GM23338 (cell line): ENCODE results near the gene PHOX2A. TPM values are rescaled to one million over a fixed set of nuclear protein-coding genes. Genes with fewer than 3 reads are reported as not detected.

Source experiments
- ATAC-seq: fragments of 200-7000 bp; cut with Tn5 transposase; 3 replicates; pipeline ENCODE4 v1.9.1; 2020
- DNase-seq: peaks from one replicate; pipeline ENCODE4 v3.0.0-alpha.2; 2015; ENCODE audit warnings: low spot score
- H2AFZ ChIP-seq: fragments of 200-600 bp; sonication (generic); 2 replicates; pipeline ENCODE4 v1.8.0; 2016; ENCODE audit warnings: antibody characterized with exemption, mild to moderate bottlenecking, moderate library complexity
- H3F3A ChIP-seq: fragments of 200-600 bp; sonication (generic); replicated peaks from 2 replicates; pipeline ENCODE4 v1.8.0; 2017; ENCODE audit warnings: antibody characterized with exemption, mixed run types, low read depth
- H3K27ac ChIP-seq: fragments of 200-600 bp; sonication (generic); 2 replicates; pipeline ENCODE4 v1.6.1; 2016; ENCODE audit warnings: low read depth
- H3K27me3 ChIP-seq: fragments of 200-600 bp; sonication (generic); 2 replicates; pipeline ENCODE4 v1.8.0; 2016; ENCODE audit warnings: mild to moderate bottlenecking, mixed run types, moderate library complexity; ENCODE audit not compliant: insufficient read depth
- H3K36me3 ChIP-seq: fragments of 200-600 bp; sonication (generic); 2 replicates; pipeline ENCODE4 v1.8.0; 2016; ENCODE audit warnings: mild to moderate bottlenecking; ENCODE audit not compliant: insufficient read depth
- H3K4me1 ChIP-seq: fragments of 200-600 bp; sonication (generic); 2 replicates; pipeline ENCODE4 v1.8.0; 2016; ENCODE audit warnings: mild to moderate bottlenecking, moderate library complexity; ENCODE audit not compliant: insufficient read depth
- H3K4me2 ChIP-seq: fragments of 200-600 bp; sonication (generic); 2 replicates; pipeline ENCODE4 v1.7.1; 2017; ENCODE audit warnings: mixed run types
- H3K4me3 ChIP-seq: fragments of 200-600 bp; sonication (generic); 2 replicates; pipeline ENCODE4 v1.6.1; 2016; ENCODE audit warnings: mixed run types
- H3K79me2 ChIP-seq: fragments of 200-600 bp; sonication (generic); replicated peaks from 2 replicates; pipeline ENCODE4 v1.8.0; 2017; ENCODE audit warnings: mild to moderate bottlenecking; ENCODE audit not compliant: insufficient read depth
- H3K9me2 ChIP-seq: fragments of 200-600 bp; sonication (generic); 2 replicates; pipeline ENCODE4 v1.8.0; 2017; ENCODE audit not compliant: insufficient read depth
- H4K20me1 ChIP-seq: fragments of 200-600 bp; sonication (generic); replicated peaks from 2 replicates; pipeline ENCODE4 v1.8.0; 2017; ENCODE audit warnings: mild to moderate bottlenecking; ENCODE audit not compliant: insufficient read depth
- H3K27ac Mint-ChIP-seq: 2 replicates; pipeline ENCODE4 v1.8.0; 2020; ENCODE audit warnings: inconsistent platforms, mild to moderate bottlenecking, moderate library complexity, mixed read lengths
- H3K27me3 Mint-ChIP-seq: 3 replicates; pipeline ENCODE4 v1.8.0; 2022; ENCODE audit warnings: low read depth, mild to moderate bottlenecking, moderate library complexity, mixed read lengths, inconsistent platforms; ENCODE audit not compliant: insufficient read depth, poor library complexity
- H3K36me3 Mint-ChIP-seq: 3 replicates; pipeline ENCODE4 v1.8.0; 2021; ENCODE audit warnings: low read depth, mild to moderate bottlenecking, inconsistent platforms, moderate library complexity, mixed read lengths
- H3K4me1 Mint-ChIP-seq: 3 replicates; pipeline ENCODE4 v1.8.0; 2020; ENCODE audit warnings: mild to moderate bottlenecking, inconsistent platforms, mixed read lengths
- H3K4me3 Mint-ChIP-seq: 3 replicates; pipeline ENCODE4 v1.8.0; 2021; ENCODE audit warnings: moderate library complexity, mild to moderate bottlenecking, inconsistent platforms, mixed read lengths
- H3K9me3 Mint-ChIP-seq: 3 replicates; pipeline ENCODE4 v1.8.0; 2020; ENCODE audit warnings: moderate library complexity, mild to moderate bottlenecking, inconsistent platforms, mixed read lengths
- CREB1 ChIP-seq: fragments of 250-450 bp; sonication (Bioruptor Pico); IDR thresholded peaks from 2 replicates; pipeline ENCODE4 v1.5.0; 2020; ENCODE audit warnings: low read depth, mild to moderate bottlenecking, moderate library complexity
- EZH2 ChIP-seq: fragments of 200-600 bp; sonication (generic); IDR thresholded peaks from one replicate; pipeline ENCODE4 v1.8.0; 2017; ENCODE audit warnings: antibody characterized with exemption, mild to moderate bottlenecking, low read depth; ENCODE audit not compliant: unreplicated experiment
- EZH2phosphoT487 ChIP-seq: fragments of 200-600 bp; sonication (generic); IDR thresholded peaks from one replicate; pipeline ENCODE4 v1.8.1; 2018; ENCODE audit warnings: antibody characterized with exemption; ENCODE audit not compliant: unreplicated experiment
- JUNB ChIP-seq: IDR thresholded peaks from one replicate; pipeline ENCODE4 v1.6.1; 2016; ENCODE audit warnings: antibody characterized with exemption; ENCODE audit not compliant: unreplicated experiment
- NANOG ChIP-seq: IDR thresholded peaks from 2 replicates; pipeline ENCODE4 v1.6.1; 2016; ENCODE audit warnings: antibody characterized with exemption, borderline replicate concordance
- POLR2AphosphoS5 ChIP-seq: IDR thresholded peaks from 2 replicates; pipeline ENCODE4 v1.6.1; 2016; ENCODE audit warnings: antibody characterized with exemption, low read depth
- STAT1 ChIP-seq: IDR thresholded peaks from one replicate; pipeline ENCODE4 v1.6.1; 2016; ENCODE audit warnings: antibody characterized with exemption; ENCODE audit not compliant: unreplicated experiment
- ZNF114 ChIP-seq: fragments of 250-450 bp; sonication (Bioruptor Pico); IDR thresholded peaks from 2 replicates; pipeline ENCODE4 v1.5.0; 2020; ENCODE audit warnings: mild to moderate bottlenecking, moderate library complexity
- ZNF331 ChIP-seq: fragments of 250-450 bp; sonication (Bioruptor Pico); IDR thresholded peaks from 2 replicates; pipeline ENCODE4 v1.5.0; 2020; ENCODE audit warnings: low read depth, mild to moderate bottlenecking, moderate library complexity
- polyA plus RNA-seq: library from polyadenylated mRNA; unstranded; fragments of >200 nt; fragmentation: Nextera tagmentation; extraction: Ambion mirVana; gene quantifications from 2 replicates; pipeline ENCODE4 v1.2.1, GENCODE V29; 2016
- total RNA-seq: library from RNA; depleted of rRNA; stranded (reverse); fragments of >200 nt; shearing (Covaris generic); gene quantifications from 2 replicates; pipeline ENCODE4 v1.2.3, GENCODE V29; 2014
- TF ChIP-seq, protein P1 (sequence below), 2 experiments: fragments of 200-600 bp in 1 of 2; sonication (generic) in 1 of 2; conservative IDR thresholded peaks; 2 replicates each; pipeline versions ENCODE4 v1.5.1 to v1.6.1; 2016 to 2017; ENCODE audit warnings: antibody characterized with exemption in 2 of 2, low read depth in 2 of 2, mild to moderate bottlenecking in 2 of 2, moderate library complexity in 1 of 2
- TF ChIP-seq, protein P2 (sequence below): IDR thresholded peaks from one replicate; pipeline ENCODE4 v1.6.1; 2018; ENCODE audit warnings: antibody characterized with exemption; ENCODE audit not compliant: unreplicated experiment
- TF ChIP-seq, protein P3 (sequence below): IDR thresholded peaks from 2 replicates; pipeline ENCODE4 v1.6.1; 2016; ENCODE audit warnings: antibody characterized with exemption

PHOX2A gene
- total and polyA plus RNA-seq, 2 experiments from 2014 or later: 0.31 TPM; not detected in 1

DNA sequence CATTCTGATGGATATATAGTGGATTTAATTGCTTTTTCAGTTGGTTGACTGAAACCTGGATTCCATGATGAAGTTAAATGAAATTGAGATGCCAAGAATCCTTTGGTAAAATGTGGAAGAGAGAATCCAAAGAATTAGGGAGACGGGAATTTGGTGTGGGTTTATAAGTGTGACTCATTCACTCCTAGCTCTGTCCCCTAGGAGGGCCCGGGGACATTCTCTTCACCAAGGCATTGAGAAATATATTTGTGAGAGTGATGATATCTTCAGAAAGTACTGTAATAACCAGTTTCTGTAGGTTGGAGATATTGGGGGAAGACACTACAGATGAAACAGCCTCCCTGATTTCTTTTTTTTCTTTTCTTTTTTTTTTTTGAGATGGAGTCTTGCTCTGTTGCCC lies 13.6 kb upstream of the PHOX2A start:
- Mint-ChIP-seq H3K4me1 (peaks cover 9% of the 10 kb centered on the region; the same call in 2 of the 3 replicates), H3K9me3 (peaks cover 13% of the 10 kb centered on the region)

DNA sequence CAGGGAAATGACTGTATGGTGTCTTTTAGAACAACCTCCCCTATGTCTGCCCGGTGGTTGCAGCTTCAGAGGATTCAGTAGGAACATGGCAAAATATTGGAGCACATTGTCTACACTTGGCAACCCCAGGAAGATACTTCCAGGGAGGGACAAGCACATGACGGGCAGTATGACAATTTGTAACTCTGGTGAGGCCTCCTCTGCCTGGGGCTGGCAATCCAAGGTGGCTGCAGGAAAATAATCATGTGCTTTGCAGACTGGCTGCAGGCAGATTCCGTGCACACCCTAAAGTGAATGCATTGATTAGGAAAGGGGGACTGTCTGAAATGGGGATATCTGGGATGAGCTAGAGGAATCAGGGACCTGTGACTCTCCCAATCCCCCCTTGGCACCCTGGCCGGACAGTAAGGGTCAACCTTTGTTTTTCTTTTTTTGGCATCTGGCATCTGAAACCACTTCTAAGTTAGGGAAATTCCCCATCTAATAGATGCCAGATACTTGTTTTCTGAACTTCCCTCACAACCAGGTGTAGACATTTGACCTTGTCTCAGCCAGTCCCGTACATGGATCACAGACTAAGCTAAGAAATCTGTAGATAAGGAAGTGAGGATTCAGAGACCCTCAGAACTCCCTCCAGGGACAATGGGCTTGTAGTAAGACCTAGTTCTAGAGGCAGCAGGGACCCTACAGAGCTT lies 10.5 kb upstream of the PHOX2A start:
- peaks cover 13% of the 10 kb centered on the region; the same call in 1 of the 2 replicates for H3K27me3 ChIP-seq
- H3K79me2 ChIP-seq: no peaks in the 10 kb centered on the region
- peaks cover 13% of the 10 kb centered on the region for H3K9me3 Mint-ChIP-seq
- H3K27ac ChIP-seq: no peak overlapping the region
- H3K4me1 Mint-ChIP-seq: no peaks in the 10 kb centered on the region
- no peaks in the 10 kb centered on the region for H3K4me1 ChIP-seq
- H3K27ac Mint-ChIP-seq: no peak overlapping the region
- H3K4me3 Mint-ChIP-seq: no peak overlapping the region
- no peak overlapping the region for H3K4me3 ChIP-seq
- no peak for DNase-seq
- H4K20me1 ChIP-seq: no peaks in the 10 kb centered on the region
- no peaks in the 10 kb centered on the region for H3K36me3 ChIP-seq
- TF ChIP-seq CREB1 (CRISPR knock-in tag): no peak
- no peak for TF ChIP-seq NANOG
- TF ChIP-seq EZH2phosphoT487: no peak
- no peak for TF ChIP-seq STAT1
- TF ChIP-seq, protein P1, sequence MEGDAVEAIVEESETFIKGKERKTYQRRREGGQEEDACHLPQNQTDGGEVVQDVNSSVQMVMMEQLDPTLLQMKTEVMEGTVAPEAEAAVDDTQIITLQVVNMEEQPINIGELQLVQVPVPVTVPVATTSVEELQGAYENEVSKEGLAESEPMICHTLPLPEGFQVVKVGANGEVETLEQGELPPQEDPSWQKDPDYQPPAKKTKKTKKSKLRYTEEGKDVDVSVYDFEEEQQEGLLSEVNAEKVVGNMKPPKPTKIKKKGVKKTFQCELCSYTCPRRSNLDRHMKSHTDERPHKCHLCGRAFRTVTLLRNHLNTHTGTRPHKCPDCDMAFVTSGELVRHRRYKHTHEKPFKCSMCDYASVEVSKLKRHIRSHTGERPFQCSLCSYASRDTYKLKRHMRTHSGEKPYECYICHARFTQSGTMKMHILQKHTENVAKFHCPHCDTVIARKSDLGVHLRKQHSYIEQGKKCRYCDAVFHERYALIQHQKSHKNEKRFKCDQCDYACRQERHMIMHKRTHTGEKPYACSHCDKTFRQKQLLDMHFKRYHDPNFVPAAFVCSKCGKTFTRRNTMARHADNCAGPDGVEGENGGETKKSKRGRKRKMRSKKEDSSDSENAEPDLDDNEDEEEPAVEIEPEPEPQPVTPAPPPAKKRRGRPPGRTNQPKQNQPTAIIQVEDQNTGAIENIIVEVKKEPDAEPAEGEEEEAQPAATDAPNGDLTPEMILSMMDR (conservative IDR thresholded peaks at IDR 0.05; ENCODE audit: low read depth in 2 of 2): no peak
- TF ChIP-seq ZNF114 (CRISPR knock-in tag): no peak
- TF ChIP-seq EZH2: no peak
- TF ChIP-seq, protein P2, sequence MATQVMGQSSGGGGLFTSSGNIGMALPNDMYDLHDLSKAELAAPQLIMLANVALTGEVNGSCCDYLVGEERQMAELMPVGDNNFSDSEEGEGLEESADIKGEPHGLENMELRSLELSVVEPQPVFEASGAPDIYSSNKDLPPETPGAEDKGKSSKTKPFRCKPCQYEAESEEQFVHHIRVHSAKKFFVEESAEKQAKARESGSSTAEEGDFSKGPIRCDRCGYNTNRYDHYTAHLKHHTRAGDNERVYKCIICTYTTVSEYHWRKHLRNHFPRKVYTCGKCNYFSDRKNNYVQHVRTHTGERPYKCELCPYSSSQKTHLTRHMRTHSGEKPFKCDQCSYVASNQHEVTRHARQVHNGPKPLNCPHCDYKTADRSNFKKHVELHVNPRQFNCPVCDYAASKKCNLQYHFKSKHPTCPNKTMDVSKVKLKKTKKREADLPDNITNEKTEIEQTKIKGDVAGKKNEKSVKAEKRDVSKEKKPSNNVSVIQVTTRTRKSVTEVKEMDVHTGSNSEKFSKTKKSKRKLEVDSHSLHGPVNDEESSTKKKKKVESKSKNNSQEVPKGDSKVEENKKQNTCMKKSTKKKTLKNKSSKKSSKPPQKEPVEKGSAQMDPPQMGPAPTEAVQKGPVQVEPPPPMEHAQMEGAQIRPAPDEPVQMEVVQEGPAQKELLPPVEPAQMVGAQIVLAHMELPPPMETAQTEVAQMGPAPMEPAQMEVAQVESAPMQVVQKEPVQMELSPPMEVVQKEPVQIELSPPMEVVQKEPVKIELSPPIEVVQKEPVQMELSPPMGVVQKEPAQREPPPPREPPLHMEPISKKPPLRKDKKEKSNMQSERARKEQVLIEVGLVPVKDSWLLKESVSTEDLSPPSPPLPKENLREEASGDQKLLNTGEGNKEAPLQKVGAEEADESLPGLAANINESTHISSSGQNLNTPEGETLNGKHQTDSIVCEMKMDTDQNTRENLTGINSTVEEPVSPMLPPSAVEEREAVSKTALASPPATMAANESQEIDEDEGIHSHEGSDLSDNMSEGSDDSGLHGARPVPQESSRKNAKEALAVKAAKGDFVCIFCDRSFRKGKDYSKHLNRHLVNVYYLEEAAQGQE: no peak
- no peak for TF ChIP-seq ZNF331 (CRISPR knock-in tag)
- TF ChIP-seq, protein P3, sequence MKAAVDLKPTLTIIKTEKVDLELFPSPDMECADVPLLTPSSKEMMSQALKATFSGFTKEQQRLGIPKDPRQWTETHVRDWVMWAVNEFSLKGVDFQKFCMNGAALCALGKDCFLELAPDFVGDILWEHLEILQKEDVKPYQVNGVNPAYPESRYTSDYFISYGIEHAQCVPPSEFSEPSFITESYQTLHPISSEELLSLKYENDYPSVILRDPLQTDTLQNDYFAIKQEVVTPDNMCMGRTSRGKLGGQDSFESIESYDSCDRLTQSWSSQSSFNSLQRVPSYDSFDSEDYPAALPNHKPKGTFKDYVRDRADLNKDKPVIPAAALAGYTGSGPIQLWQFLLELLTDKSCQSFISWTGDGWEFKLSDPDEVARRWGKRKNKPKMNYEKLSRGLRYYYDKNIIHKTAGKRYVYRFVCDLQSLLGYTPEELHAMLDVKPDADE: no peak
- TF ChIP-seq POLR2AphosphoS5: no peak
- TF ChIP-seq JUNB: no peak
- H3F3A ChIP-seq: no peaks in the 10 kb centered on the region
- H3K9me2 ChIP-seq: no peaks in the 10 kb centered on the region
- peaks cover 1% of the 10 kb centered on the region for H3K27me3 Mint-ChIP-seq
- H3K4me2 ChIP-seq: no peak overlapping the region
- H2AFZ ChIP-seq: no peak overlapping the region
- 0 out of 3 replicates have a peak, but pooled peaks cover 6% of the 10 kb centered on the region for H3K36me3 Mint-ChIP-seq
- no peak for ATAC-seq

More for the DNA sequence above, 13.6 kb upstream of the PHOX2A start:
- Histone ChIP-seq H4K20me1 (no peaks in the 10 kb centered on the region), H3F3A (no peaks in the 10 kb centered on the region), H3K4me2 (no peak overlapping the region), H3K79me2 (no peaks in the 10 kb centered on the region), H3K4me1 (peaks cover 7% of the 10 kb centered on the region; the same call in 1 of the 2 replicates), H3K9me2 (no peaks in the 10 kb centered on the region), H3K4me3 (no peak overlapping the region), H3K27ac (no peak overlapping the region), H3K36me3 (no peaks in the 10 kb centered on the region), H2AFZ (no peak overlapping the region), H3K27me3 (no peaks in the 10 kb centered on the region)
- ATAC-seq (no peak), DNase-seq (no peak)
- H3K27me3 Mint-ChIP-seq: no peaks in the 10 kb centered on the region
- H3K4me3 Mint-ChIP-seq: no peak overlapping the region
- H3K27ac Mint-ChIP-seq: no peak overlapping the region
- TF ChIP-seq STAT1 (no peak), ZNF331 (CRISPR knock-in tag) (no peak)
- TF ChIP-seq, protein P1 (conservative IDR thresholded peaks at IDR 0.05; ENCODE audit: low read depth in 2 of 2): no peak
- H3K36me3 Mint-ChIP-seq: 0 out of 3 replicates have a peak, but pooled peaks cover 6% of the 10 kb centered on the region
